SK-N-DZ (cell line): ENCODE measurements around the gene ERC1.
"Not testable (repeated sequence)": the region's sequence is repeated elsewhere in the genome, so short reads cannot be mapped to it uniquely, and the experiment has no call there.

Experiments used
- DNase-seq: peaks from one replicate; pipeline ENCODE4 v3.0.0-alpha.2; 2015; ENCODE audit warnings: low spot score

Gene ERC1

GRCh38 chr12:1185460-1186182 lies 194.6 kb downstream of the ERC1 start:
- no peak for DNase-seq

GRCh38 chr12:1186298-1186697 lies 195.3 kb downstream of the ERC1 start:
- DNase-seq: no peak

- no peak for DNase-seq
Measured at GRCh38 chr12:1188016-1188415, 197.0 kb downstream of the ERC1 start.

- no peak for DNase-seq
Measured at GRCh38 chr12:1189163-1189562, 198.1 kb downstream of the ERC1 start.

- DNase-seq: no peak
Measured at GRCh38 chr12:1195513-1195912, 204.5 kb downstream of the ERC1 start.

GRCh38 chr12:1197264-1198018 lies 206.4 kb downstream of the ERC1 start:
- DNase-seq: no peak

- DNase-seq: not testable (repeated sequence)
Measured at GRCh38 chr12:1198854-1199253, 207.8 kb downstream of the ERC1 start.

GRCh38 chr12:1199700-1200099 lies 208.7 kb downstream of the ERC1 start:
- DNase-seq: no peak

- DNase-seq: no peak
Measured at GRCh38 chr12:1201030-1201429, 210.0 kb downstream of the ERC1 start.

- DNase-seq: no peak
Measured at GRCh38 chr12:1201886-1202285, 210.9 kb downstream of the ERC1 start.

- no peak for DNase-seq
Measured at GRCh38 chr12:1203735-1204019, 212.7 kb downstream of the ERC1 start.

GRCh38 chr12:1204581-1205121 lies 213.6 kb downstream of the ERC1 start:
- DNase-seq: no peak

- DNase-seq: no peak
Measured at GRCh38 chr12:1205512-1206060, 214.6 kb downstream of the ERC1 start.

GRCh38 chr12:1206118-1206734 lies 215.2 kb downstream of the ERC1 start:
- DNase-seq: no peak

- no peak for DNase-seq
Measured at GRCh38 chr12:1207276-1207675, 216.3 kb downstream of the ERC1 start.

- not testable (repeated sequence) for DNase-seq
Measured at GRCh38 chr12:1208719-1209118, 217.7 kb downstream of the ERC1 start.

- DNase-seq: no peak
Measured at GRCh38 chr12:1212526-1212925, 221.5 kb downstream of the ERC1 start.

GRCh38 chr12:1213205-1213604 lies 222.2 kb downstream of the ERC1 start:
- no peak for DNase-seq

- DNase-seq: no peak
Measured at GRCh38 chr12:1213618-1214205, 222.7 kb downstream of the ERC1 start.

- DNase-seq: no peak
Measured at GRCh38 chr12:1216560-1216959, 225.5 kb downstream of the ERC1 start.

- peak; percentile 44 for DNase-seq
Measured at GRCh38 chr12:1217191-1217949, 226.3 kb downstream of the ERC1 start.
